PFSK-1 (cell line): ENCODE data around the gene PLAC1.

ENCODE experiments used
- FOXP2 ChIP-seq: optimal IDR thresholded peaks from 2 replicates; pipeline ENCODE3; 2011; ENCODE audit warnings: borderline replicate concordance, control low read depth, inconsistent platforms; ENCODE audit not compliant: insufficient read depth; ENCODE audit errors: extremely low read length, extremely low read depth
- POLR2AphosphoS5 ChIP-seq: IDR thresholded peaks from 2 replicates; pipeline ENCODE4 v1.6.1; 2012; ENCODE audit warnings: low read depth, mild to moderate bottlenecking, control low read depth, low read length, moderate library complexity
- SIN3A ChIP-seq: IDR thresholded peaks from 2 replicates; pipeline ENCODE4 v1.6.1; 2012; ENCODE audit warnings: mild to moderate bottlenecking, low read length, moderate library complexity, borderline replicate concordance; ENCODE audit not compliant: insufficient read depth

GRCh38 chrX:134554291-134554690 lies 104.0 kb downstream of the PLAC1 start:
- no peak for TF ChIP-seq POLR2AphosphoS5
- TF ChIP-seq SIN3A = no peak
- TF ChIP-seq FOXP2 = no peak
